Pancreas (tissue), 10 donors: ENCODE data around the gene UNC5B. TPM values are rescaled to one million over a fixed set of nuclear protein-coding genes. Genes with fewer than 3 reads are reported as not detected.

ENCODE experiments used
- ATAC-seq, 4 donors: fragments of 200-7000 bp; cut with Tn5 transposase; one replicate each; pipeline versions ENCODE4 v1.8.0 to v1.9.1; 2020; ENCODE audit warnings: mild to moderate bottlenecking in 4 of 4, moderate library complexity in 4 of 4
- DNase-seq, 6 donors: peaks; one replicate each; pipeline ENCODE4 v3.0.0-alpha.2; 2020
- FAIRE-seq: peaks from 2 replicates; lab custom pipeline; 2012; peaks lifted over from hg19 to GRCh38; lab: Jason Lieb, UNC
- H3K27ac ChIP-seq, 4 donors: fragments of 200-600 bp; sonication (generic); 1 replicate in 3 of 4; 2 replicates in 1 of 4; pipeline versions ENCODE4 v1.5.0 to v1.8.0; 2020
- H3K27me3 ChIP-seq, 4 donors: fragments of 200-600 bp; one replicate each; pipeline ENCODE4 v1.8.0; 2021
- H3K36me3 ChIP-seq, 3 donors: fragments of 200-600 bp; sonication (generic) in 1 of 3; one replicate each; pipeline versions ENCODE4 v1.5.0 to v1.8.0; 2020 to 2021
- H3K4me1 ChIP-seq, 3 donors: fragments of 200-600 bp; one replicate each; pipeline ENCODE4 v1.8.0; 2021
- H3K4me3 ChIP-seq, 4 donors: fragments of 200-600 bp; sonication (generic) in 2 of 4; one replicate each; pipeline versions ENCODE4 v1.5.0 to v1.8.0; 2020 to 2021
- H3K9me3 ChIP-seq, 4 donors: fragments of 200-600 bp; one replicate each; pipeline ENCODE4 v1.8.0; 2021
- WGBS, 2 donors: extraction: QIAGEN DNeasy Blood & Tissue Kit; methylation state at CpG; one replicate each; pipeline ENCODE4 v1.1.7; 2013; 5-methylcytosine and 5-hydroxymethylcytosine counted together
- intact Hi-C, 3 donors: fragments of 100-400 bp; cut with DNase I; formaldehyde crosslinking; loops; one replicate each; pipeline versions ENCODE4 v1.11.1 to v1.14.2; 2022
- polyA plus RNA-seq, 2 donors: library from polyadenylated mRNA; stranded (reverse); fragments of 200-250 nt; gene quantifications; one replicate each; pipeline ENCODE4 v1.2.3, GENCODE V29; 2013
- total RNA-seq, 6 donors: library from RNA; stranded (reverse); fragmentation: NEBNext Ultra II Directional in 4 of 6; extraction: Animal tissue kit (Norgen Biotek cat#: 25700) in 4 of 6; gene quantifications; one replicate each; pipeline versions ENCODE4 v1.2.1 to v1.2.4, GENCODE V29; 2021 to 2023
- TF ChIP-seq, protein P1 (sequence below), 4 donors: fragments of 200-600 bp; sonication (generic) in 3 of 4; IDR thresholded peaks; one replicate each; pipeline versions ENCODE4 v1.5.0 to v1.8.0; 2021; ENCODE audit warnings: antibody characterized with exemption in 4 of 4
- donor health status: healthy with polysubstance abuse.
- donor health status: DM: no; HTN: no; CAD: no; lungs with moderate emphysema.
- donor health status: DM: no; HTN: no; CAD: no.
- donor health status: control.
- donor health status: control.
- donor health status: Bipolar disorder and iron deficiency.
- donor health status: DM: yes; HTN: yes; CAD: no.
- donor health status: DM: no; HTN: no; CAD: no.
- donor health status: DM: no; HTN: no; CAD: no.
- donor health status: DM: yes; HTN: yes; CAD: no.

The UNC5B gene
- total and polyA plus RNA-seq, 8 donors = 2.4 to 7.7 (median 4.2) TPM

DNA sequence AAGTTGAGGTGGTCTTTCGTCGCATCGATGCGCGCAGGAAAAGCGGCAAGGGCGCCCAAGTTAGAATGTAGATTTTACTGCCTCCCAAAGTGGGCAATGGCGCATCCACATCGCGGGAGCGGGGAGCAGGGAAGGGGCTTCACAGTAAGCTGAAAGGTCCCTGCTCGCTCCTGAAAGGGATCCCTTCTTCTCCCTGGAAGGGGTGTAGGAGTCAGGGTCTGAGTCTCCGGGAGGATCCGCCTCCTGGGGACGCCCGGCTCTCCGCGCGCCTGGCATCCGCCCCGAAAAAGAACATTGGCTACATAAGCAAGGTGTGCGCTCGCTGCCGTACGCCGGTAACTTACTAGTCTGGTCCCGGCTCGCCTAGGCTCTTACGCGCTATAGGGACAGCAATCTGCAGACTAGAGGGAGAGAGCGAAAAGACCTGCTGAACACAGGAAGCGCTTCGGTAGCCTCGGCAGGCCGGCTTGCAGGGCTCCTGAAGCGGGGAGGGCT is 804 bp downstream of the UNC5B start:
- ATAC-seq (peak; percentile 30 to 61 (median 56)), DNase-seq (peak; percentile 56 to 85 (median 72)), FAIRE-seq (no peak)
- Histone ChIP-seq H3K4me3 (peak overlapping the region; percentile 49 to 79 (median 57)), H3K27me3 (no peaks in the 10 kb centered on the region), H3K36me3 (no peaks in the 10 kb centered on the region), H3K4me1 (peaks cover 0 to 7% (median 3%) of the 10 kb centered on the region in 3 donors), H3K27ac (peak overlapping the region; percentile 61 to 86 (median 76)), H3K9me3 (no peaks in the 10 kb centered on the region)
- TF ChIP-seq, protein P1, sequence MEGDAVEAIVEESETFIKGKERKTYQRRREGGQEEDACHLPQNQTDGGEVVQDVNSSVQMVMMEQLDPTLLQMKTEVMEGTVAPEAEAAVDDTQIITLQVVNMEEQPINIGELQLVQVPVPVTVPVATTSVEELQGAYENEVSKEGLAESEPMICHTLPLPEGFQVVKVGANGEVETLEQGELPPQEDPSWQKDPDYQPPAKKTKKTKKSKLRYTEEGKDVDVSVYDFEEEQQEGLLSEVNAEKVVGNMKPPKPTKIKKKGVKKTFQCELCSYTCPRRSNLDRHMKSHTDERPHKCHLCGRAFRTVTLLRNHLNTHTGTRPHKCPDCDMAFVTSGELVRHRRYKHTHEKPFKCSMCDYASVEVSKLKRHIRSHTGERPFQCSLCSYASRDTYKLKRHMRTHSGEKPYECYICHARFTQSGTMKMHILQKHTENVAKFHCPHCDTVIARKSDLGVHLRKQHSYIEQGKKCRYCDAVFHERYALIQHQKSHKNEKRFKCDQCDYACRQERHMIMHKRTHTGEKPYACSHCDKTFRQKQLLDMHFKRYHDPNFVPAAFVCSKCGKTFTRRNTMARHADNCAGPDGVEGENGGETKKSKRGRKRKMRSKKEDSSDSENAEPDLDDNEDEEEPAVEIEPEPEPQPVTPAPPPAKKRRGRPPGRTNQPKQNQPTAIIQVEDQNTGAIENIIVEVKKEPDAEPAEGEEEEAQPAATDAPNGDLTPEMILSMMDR (IDR thresholded peaks at IDR 0.05) = no peak
- intact Hi-C loops = no loop called here
- 0 to 1% methylated on average over 36 of the region's 36 CpGs for WGBS, 2 donors

DNA sequence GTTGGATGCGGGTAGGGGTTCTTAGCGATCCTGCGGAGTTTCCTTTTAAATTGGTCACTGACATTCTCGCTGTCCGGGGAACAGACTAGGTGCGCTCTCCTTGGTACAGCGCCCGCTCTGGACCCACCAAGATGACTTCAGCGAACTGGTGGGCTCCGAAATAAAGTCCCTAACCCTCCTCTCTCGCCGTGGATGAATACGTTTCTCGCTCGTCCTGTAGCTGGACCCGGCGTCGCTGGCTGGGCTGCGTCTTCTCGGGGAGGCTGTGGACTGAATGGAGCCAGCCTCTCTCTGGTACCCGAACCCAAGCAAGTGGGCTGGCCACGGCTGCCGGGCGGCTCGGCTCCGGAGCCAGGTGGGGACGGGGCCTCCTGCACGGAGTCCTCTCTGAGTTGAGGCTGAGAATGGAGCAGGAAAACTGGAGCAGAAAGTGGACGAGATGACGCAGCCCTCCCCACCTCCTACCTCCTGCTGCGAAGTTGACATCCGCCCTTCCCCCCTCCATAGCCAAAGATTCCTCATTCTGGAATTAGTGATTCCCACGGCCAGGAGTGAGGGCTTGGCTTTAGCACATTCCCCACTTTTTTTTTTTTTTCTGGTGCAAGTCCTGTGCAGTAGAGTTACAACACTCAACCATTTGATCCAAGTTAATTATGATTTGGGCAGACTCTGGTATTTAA is 1.5 kb downstream of the UNC5B start:
- peaks cover 0 to 7% (median 3%) of the 10 kb centered on the region in 3 donors for H3K4me1 ChIP-seq
- peak overlapping the region in 3 of 4 donors; percentile 16 to 79 (median 55) for H3K4me3 ChIP-seq
- TF ChIP-seq, protein P1 (IDR thresholded peaks at IDR 0.05) = no peak
- no peaks in the 10 kb centered on the region for H3K27me3 ChIP-seq
- peak in 5 of 6 donors; percentile 47 to 65 (median 57) for DNase-seq
- peak; percentile 1 to 17 (median 13) for ATAC-seq
- H3K9me3 ChIP-seq = no peaks in the 10 kb centered on the region
- intact Hi-C loops = no loop called here
- FAIRE-seq = no peak
- WGBS, 2 donors = 5 to 7% methylated on average over 33 of the region's 33 CpGs
- H3K36me3 ChIP-seq = no peaks in the 10 kb centered on the region
- peak overlapping the region in 3 of 4 donors; percentile 55 to 67 (median 60) for H3K27ac ChIP-seq

DNA sequence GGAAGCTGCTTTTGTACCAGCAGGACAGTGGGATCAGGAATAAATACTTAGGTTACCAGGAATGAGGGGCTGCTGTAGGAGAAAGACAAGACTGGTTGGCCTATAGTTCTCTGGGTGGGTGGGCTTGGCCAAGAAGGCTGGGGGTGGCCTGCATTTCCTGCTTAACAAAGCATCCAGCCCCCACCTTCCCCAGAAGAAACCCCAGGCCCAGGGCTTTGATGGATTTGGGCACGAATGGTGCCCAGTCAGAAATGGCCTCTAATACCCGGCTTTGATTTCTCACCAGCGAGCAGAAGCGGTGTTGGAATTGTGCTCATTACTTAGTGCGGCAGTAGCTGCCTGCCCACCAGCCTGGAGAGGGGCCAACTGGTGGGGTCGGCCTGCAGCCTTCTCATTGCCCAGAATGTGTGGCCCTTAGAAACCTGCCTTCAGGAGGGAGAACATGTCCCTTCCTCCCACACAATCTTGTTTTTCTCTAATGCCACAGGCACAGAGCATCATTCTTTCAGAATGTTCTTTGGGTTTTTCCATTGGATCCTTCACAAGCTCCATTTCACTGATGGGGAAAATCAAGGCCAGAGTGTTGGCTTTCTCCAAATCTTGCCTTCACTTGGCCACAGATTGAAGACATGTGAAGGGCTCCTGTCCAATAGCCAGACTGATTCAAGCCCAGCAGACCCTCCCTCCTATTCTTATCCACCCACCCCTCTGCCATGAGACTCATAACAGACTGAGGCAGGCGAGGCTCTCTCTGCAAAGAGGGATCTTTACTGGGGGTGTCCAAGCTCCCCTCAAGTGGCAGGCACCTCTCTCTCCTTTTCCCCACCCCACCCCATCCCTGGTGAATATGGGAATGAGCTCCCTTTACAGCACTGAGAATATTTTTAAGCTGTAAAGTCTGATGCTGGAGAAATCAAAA is 2.5 kb downstream of the UNC5B start:
- FAIRE-seq (no peak), ATAC-seq (no peak), DNase-seq (peak in 2 of 6 donors; percentile 28)
- peak overlapping the region in 3 of 4 donors; percentile 5 to 22 (median 8) for H3K27ac ChIP-seq
- H3K27me3 ChIP-seq = no peaks in the 10 kb centered on the region
- intact Hi-C loops = no loop called here
- H3K4me1 ChIP-seq = peaks cover 0 to 7% (median 3%) of the 10 kb centered on the region in 3 donors
- TF ChIP-seq, protein P1 (IDR thresholded peaks at IDR 0.05) = no peak
- peak overlapping the region in 1 of 4 donors; percentile 55 for H3K4me3 ChIP-seq
- H3K36me3 ChIP-seq = no peaks in the 10 kb centered on the region
- WGBS, 2 donors = 84% methylated on average over 7 of the region's 7 CpGs
- H3K9me3 ChIP-seq = no peaks in the 10 kb centered on the region

DNA sequence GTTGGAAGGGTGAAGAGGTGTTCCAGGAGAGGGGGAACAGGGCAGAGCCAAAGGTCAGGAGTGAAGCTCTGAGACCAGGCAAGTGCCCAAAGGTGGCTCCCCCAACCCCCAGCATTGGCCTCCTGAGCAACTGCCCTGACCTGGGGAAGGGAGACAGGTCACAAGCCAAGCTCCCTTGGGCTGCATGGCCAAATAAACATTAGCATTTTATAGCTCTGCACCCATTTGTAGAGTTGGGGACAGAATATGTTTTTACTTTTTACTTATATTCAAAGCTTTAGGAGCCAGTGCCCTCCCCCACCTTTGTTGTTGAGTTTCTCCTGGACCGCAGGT is 4.0 kb downstream of the UNC5B start:
- TF ChIP-seq, protein P1 (IDR thresholded peaks at IDR 0.05) = no peak
- peak in 1 of 6 donors; percentile 20 for DNase-seq
- ATAC-seq = no peak
- Histone ChIP-seq H3K27me3 (no peaks in the 10 kb centered on the region), H3K9me3 (no peaks in the 10 kb centered on the region), H3K27ac (no peak overlapping the region), H3K4me3 (no peak overlapping the region), H3K4me1 (peaks cover 0 to 7% (median 3%) of the 10 kb centered on the region in 3 donors), H3K36me3 (no peaks in the 10 kb centered on the region)
- no peak for FAIRE-seq
- intact Hi-C loops = no loop called here
- WGBS, 2 donors = 90 to 95% methylated on average over 1 of the region's 1 CpG
